Skin of body (tissue), 2 donors: ENCODE results near the gene WDR7. TPM values are rescaled to one million over a fixed set of nuclear protein-coding genes. Genes with fewer than 3 reads are reported as not detected.

Experiments
- DNase-seq: peaks from one replicate; lab custom pipeline; 2025; lab: John Stamatoyannopoulos, UW
- total RNA-seq: library from RNA; depleted of rRNA; stranded (reverse); fragments of >200 nt; gene quantifications from one replicate; pipeline ENCODE4 v1.2.3, GENCODE V29; 2014

WDR7 gene
- total RNA-seq, 1 donor from 2014 or later, result 27.0 TPM

- DNase-seq, result no peak
These were observed 283.7 kb downstream of the WDR7 start for GRCh38 chr18:56934906-56935305.

- DNase-seq, result no peak
These were observed 284.4 kb downstream of the WDR7 start for GRCh38 chr18:56935434-56936040.

GRCh38 chr18:56936457-56936856 is 285.3 kb downstream of the WDR7 start:
- no peak for DNase-seq

- no peak for DNase-seq
These were observed 286.8 kb downstream of the WDR7 start for GRCh38 chr18:56937874-56938430.

GRCh38 chr18:56945171-56946083 is 294.3 kb downstream of the WDR7 start:
- DNase-seq, result no peak

GRCh38 chr18:56947236-56947635 is 296.1 kb downstream of the WDR7 start:
- DNase-seq, result no peak

- DNase-seq, result no peak
These were observed 300.9 kb downstream of the WDR7 start for GRCh38 chr18:56952026-56952425.

GRCh38 chr18:56953428-56954198 is 302.5 kb downstream of the WDR7 start:
- no peak for DNase-seq

GRCh38 chr18:56955490-56955889 is 304.3 kb downstream of the WDR7 start:
- DNase-seq, result no peak

- no peak for DNase-seq
These were observed 308.0 kb downstream of the WDR7 start for GRCh38 chr18:56959120-56959519.

- no peak for DNase-seq
These were observed 311.2 kb downstream of the WDR7 start for GRCh38 chr18:56962322-56962721.

GRCh38 chr18:56967035-56967434 is 315.9 kb downstream of the WDR7 start:
- DNase-seq, result no peak

- no peak for DNase-seq
These were observed 322.3 kb downstream of the WDR7 start for GRCh38 chr18:56973487-56973886.

- no peak for DNase-seq
These were observed 323.0 kb downstream of the WDR7 start for GRCh38 chr18:56974141-56974540.

- no peak for DNase-seq
These were observed 324.1 kb downstream of the WDR7 start for GRCh38 chr18:56975276-56975675.

- DNase-seq, result no peak
These were observed 326.1 kb downstream of the WDR7 start for GRCh38 chr18:56977309-56977708.

GRCh38 chr18:56977771-56978170 is 326.6 kb downstream of the WDR7 start:
- DNase-seq, result no peak

GRCh38 chr18:56980151-56980550 is 329.0 kb downstream of the WDR7 start:
- no peak for DNase-seq

GRCh38 chr18:56982766-56983165 is 331.6 kb downstream of the WDR7 start:
- DNase-seq, result no peak

- no peak for DNase-seq
These were observed 332.3 kb downstream of the WDR7 start for GRCh38 chr18:56983275-56983992.

- no peak for DNase-seq
These were observed 333.6 kb downstream of the WDR7 start for GRCh38 chr18:56984731-56985130.
